Measurements from ENCODE around the gene ZFHX3. TPM values are rescaled to one million over a fixed set of nuclear protein-coding genes. Genes with fewer than 3 reads are reported as not detected.

Gene ZFHX3
- total and polyA plus RNA-seq, 11 donors: 3.8 to 21.6 (median 13.6) TPM

DNA sequence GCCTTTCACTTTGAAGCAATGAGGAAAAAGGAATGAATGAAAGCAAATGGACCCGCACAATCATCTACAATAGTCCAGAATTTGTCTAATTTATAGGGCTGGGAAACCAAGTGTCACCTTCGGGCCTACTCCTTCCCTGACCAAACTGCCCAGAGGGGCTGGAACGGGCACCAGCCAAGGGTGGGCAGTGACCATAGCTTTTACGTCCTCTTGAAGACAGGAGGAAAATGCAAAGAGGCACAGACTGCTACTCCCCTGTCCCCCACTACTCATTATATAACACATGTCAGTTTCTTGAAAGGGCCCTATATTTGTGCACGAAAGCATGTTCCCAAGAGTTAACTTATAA, 122.3 kb downstream of the ZFHX3 start:
- H3K27me3 ChIP-seq: no peaks in the 10 kb centered on the region
- H3K27ac ChIP-seq: no peak overlapping the region
- no peak overlapping the region for H3K4me3 ChIP-seq
- DNase-seq: no peak
- TF ChIP-seq POLR2A (IDR thresholded peaks at IDR 0.05) (no peak), CTCF (IDR thresholded peaks at IDR 0.05) (no peak)
- no peaks in the 10 kb centered on the region for H3K9me3 ChIP-seq
- H3K4me1 ChIP-seq: peaks cover 0 to 39% (median 8%) of the 10 kb centered on the region in 12 donors
- intact Hi-C loops (cut with DNase I): no loop called here
- ATAC-seq: no peak
- no peaks in the 10 kb centered on the region for H3K36me3 ChIP-seq
- 95 to 99% (median 98%) methylated on average over 5 of the region's 5 CpGs for WGBS, 4 donors

- Histone ChIP-seq H3K9me3 (no peaks in the 10 kb centered on the region), H3K27me3 (no peaks in the 10 kb centered on the region), H3K36me3 (no peaks in the 10 kb centered on the region), H3K4me3 (no peak overlapping the region), H3K4me1 (peaks cover 0 to 34% (median 7%) of the 10 kb centered on the region in 12 donors), H3K27ac (no peak overlapping the region)
- WGBS, 4 donors: 90 to 97% (median 93%) methylated on average over 17 of the region's 17 CpGs
- intact Hi-C loops (cut with DNase I): no loop called here
- TF ChIP-seq POLR2A (IDR thresholded peaks at IDR 0.05): no peak
- ATAC-seq (no peak), DNase-seq (no peak)
Measured at GRCh38 chr16:72924927-72925630, 122.8 kb downstream of the ZFHX3 start.

- H3K9me3 ChIP-seq: no peaks in the 10 kb centered on the region
- DNase-seq (no peak), ATAC-seq (no peak)
- TF ChIP-seq POLR2A (IDR thresholded peaks at IDR 0.05) (no peak), CTCF (IDR thresholded peaks at IDR 0.05) (no peak)
- no peak overlapping the region for H3K4me3 ChIP-seq
- no peak overlapping the region for H3K27ac ChIP-seq
- peaks cover 0 to 29% (median 6%) of the 10 kb centered on the region in 12 donors for H3K4me1 ChIP-seq
- WGBS, 4 donors: 93 to 97% (median 97%) methylated on average over 8 to 9 of the region's 9 CpGs
- no peaks in the 10 kb centered on the region for H3K36me3 ChIP-seq
- no peaks in the 10 kb centered on the region for H3K27me3 ChIP-seq
- intact Hi-C loops (cut with DNase I): no loop called here
Measured at GRCh38 chr16:72924537-72924926, 123.4 kb downstream of the ZFHX3 start.

DNA sequence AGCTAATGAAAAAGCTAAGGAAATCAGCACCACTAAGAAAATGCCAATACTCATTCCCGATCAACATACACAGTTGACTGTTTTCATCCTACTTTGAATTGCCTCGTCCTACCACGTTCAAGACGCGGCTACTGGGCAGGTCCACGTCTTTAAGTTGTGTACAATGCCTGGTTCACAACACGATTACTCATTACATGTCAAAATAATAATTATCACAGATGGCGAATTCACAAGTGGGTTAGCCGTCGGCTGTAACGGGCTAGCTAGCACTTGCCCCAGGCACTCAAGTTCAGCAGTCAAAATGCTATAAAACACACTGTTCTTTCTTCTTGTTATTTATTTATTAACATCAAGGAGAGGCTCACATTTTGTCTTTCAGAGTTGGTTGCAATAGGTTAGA, 124.2 kb downstream of the ZFHX3 start:
- Histone ChIP-seq H3K27ac (no peak overlapping the region), H3K9me3 (no peaks in the 10 kb centered on the region), H3K4me1 (peaks cover 0 to 23% (median 6%) of the 10 kb centered on the region in 12 donors), H3K36me3 (no peaks in the 10 kb centered on the region), H3K4me3 (no peak overlapping the region), H3K27me3 (no peaks in the 10 kb centered on the region)
- ATAC-seq (no peak), DNase-seq (no peak)
- TF ChIP-seq POLR2A (IDR thresholded peaks at IDR 0.05) (no peak), CTCF (IDR thresholded peaks at IDR 0.05) (no peak)
- 96 to 97% (median 97%) methylated on average over 11 of the region's 11 CpGs for WGBS, 4 donors
- intact Hi-C loops (cut with DNase I): no loop called here

GRCh38 chr16:72922714-72923113, 125.2 kb downstream of the ZFHX3 start:
- intact Hi-C loops (cut with DNase I): no loop called here
- peaks cover 0 to 7% (median 0%) of the 10 kb centered on the region in 12 donors for H3K9me3 ChIP-seq
- ATAC-seq (no peak), DNase-seq (no peak)
- no peak overlapping the region for H3K27ac ChIP-seq
- 59 to 74% (median 63%) methylated on average over 3 of the region's 3 CpGs for WGBS, 4 donors
- H3K4me1 ChIP-seq: peaks cover 0 to 22% (median 6%) of the 10 kb centered on the region in 12 donors
- peaks cover 0 to 4% (median 0%) of the 10 kb centered on the region in 9 donors for H3K36me3 ChIP-seq
- TF ChIP-seq CTCF (IDR thresholded peaks at IDR 0.05) (no peak), POLR2A (IDR thresholded peaks at IDR 0.05) (no peak)
- no peak overlapping the region for H3K4me3 ChIP-seq
- H3K27me3 ChIP-seq: no peaks in the 10 kb centered on the region

Data from heart left ventricle (tissue), 16 donors.